HG02759 (cell line): ENCODE measurements around the gene C19orf18.
A peak's percentile ranks its signal among the peaks of the same experiment; 100 is the strongest.
"Not testable (repeated sequence)": the region's sequence is repeated elsewhere in the genome, so short reads cannot be mapped to it uniquely, and the experiment has no call there.

Experiments
- ATAC-seq: cut with Tn5 transposase; IDR thresholded peaks from one replicate; pipeline ENCODE4 v1.9.1; 2021; ENCODE audit warnings: mild to moderate bottlenecking, moderate library complexity; ENCODE audit not compliant: unreplicated experiment

The C19orf18 gene

GRCh38 chr19:57974434-57974833 is at the start of gene C19orf18:
Gene C19orf18 (minus strand): TSS chr19:57974534. CDS start chr19:57974432, 102 bp downstream.
- ATAC-seq, result no peak

GRCh38 chr19:58022283-58022660 is 47.9 kb upstream of the C19orf18 start:
- ATAC-seq, result no peak

GRCh38 chr19:58021541-58022282 is 47.4 kb upstream of the C19orf18 start:
- ATAC-seq, result no peak

GRCh38 chr19:58020129-58020528 is 45.8 kb upstream of the C19orf18 start:
- no peak for ATAC-seq

GRCh38 chr19:58014141-58014540 is 39.8 kb upstream of the C19orf18 start:
- ATAC-seq, result no peak

- no peak for ATAC-seq
Measured at GRCh38 chr19:58010507-58010906, 36.2 kb upstream of the C19orf18 start.

- no peak for ATAC-seq
Measured at GRCh38 chr19:58009666-58010301, 35.5 kb upstream of the C19orf18 start.

- no peak for ATAC-seq
Measured at GRCh38 chr19:58009301-58009665, 34.9 kb upstream of the C19orf18 start.

- ATAC-seq, result not testable (repeated sequence)
Measured at GRCh38 chr19:58008877-58009276, 34.5 kb upstream of the C19orf18 start.

GRCh38 chr19:58007285-58007684 is 33.0 kb upstream of the C19orf18 start:
- ATAC-seq, result no peak

GRCh38 chr19:58003174-58003828 is 29.0 kb upstream of the C19orf18 start:
- ATAC-seq, result no peak

GRCh38 chr19:58002384-58003173 is 28.2 kb upstream of the C19orf18 start, which contains the start of gene ZNF606:
Gene ZNF606 (minus strand): TSS chr19:58002820. CDS start chr19:58001319, 1,501 bp downstream.
- ATAC-seq, result peak; percentile 98

- peak; percentile 4 for ATAC-seq
Measured at GRCh38 chr19:58001895-58002369, 27.6 kb upstream of the C19orf18 start.

- ATAC-seq, result no peak
Measured at GRCh38 chr19:58000677-58001076, 26.3 kb upstream of the C19orf18 start.

GRCh38 chr19:57992841-57993240 is 18.5 kb upstream of the C19orf18 start:
- ATAC-seq, result no peak

- no peak for ATAC-seq
Measured at GRCh38 chr19:57978586-57979289, 4.4 kb upstream of the C19orf18 start.

GRCh38 chr19:57964761-57965160 is 9.6 kb downstream of the C19orf18 start:
- ATAC-seq, result no peak

GRCh38 chr19:57961785-57962184 is 12.5 kb downstream of the C19orf18 start:
- no peak for ATAC-seq

GRCh38 chr19:57954996-57955395 is 19.3 kb downstream of the C19orf18 start:
- ATAC-seq, result no peak

- no peak for ATAC-seq
Measured at GRCh38 chr19:57949702-57950101, 24.6 kb downstream of the C19orf18 start.
